ENCODE measurements around the gene NINJ1. TPM values are rescaled to one million over a fixed set of nuclear protein-coding genes. Genes with fewer than 3 reads are reported as not detected.

The NINJ1 gene
- total and polyA plus RNA-seq, 2 of the 8 experiments (the other 6 are each of a cell fraction or from before 2014, with no cell fraction given) = 28.2 to 65.6 TPM

- TF ChIP-seq RAD21 (IDR thresholded peaks at IDR 0.05 in 1 of 2, conservative IDR thresholded peaks at IDR 0.05 in 1 of 2; ENCODE audit: low read depth in 2 of 2, low read length in 2 of 2) (peak; percentile 24 to 45; a peak in 3 of 4 replicates), ATF2 (IDR thresholded peaks at IDR 0.05; ENCODE audit: low read length) (no peak), FOSL1 (IDR thresholded peaks at IDR 0.05; ENCODE audit: insufficient read depth, low read depth, low read length) (no peak)
These were observed 13.9 kb downstream of the NINJ1 start (continued) for GRCh38 chr9:93119953-93120845.

Measured in H1 (cell line).